ENCODE results near the gene PTPRQ. TPM values are rescaled to one million over a fixed set of nuclear protein-coding genes. Genes with fewer than 3 reads are reported as not detected.

The PTPRQ gene
- total and polyA plus RNA-seq, 8 donors, result 0.29 to 0.92 (median 0.55) TPM; not detected in 5

GRCh38 chr12:80559766-80560165 is 115.7 kb downstream of the PTPRQ start:
- TF ChIP-seq, protein P1, sequence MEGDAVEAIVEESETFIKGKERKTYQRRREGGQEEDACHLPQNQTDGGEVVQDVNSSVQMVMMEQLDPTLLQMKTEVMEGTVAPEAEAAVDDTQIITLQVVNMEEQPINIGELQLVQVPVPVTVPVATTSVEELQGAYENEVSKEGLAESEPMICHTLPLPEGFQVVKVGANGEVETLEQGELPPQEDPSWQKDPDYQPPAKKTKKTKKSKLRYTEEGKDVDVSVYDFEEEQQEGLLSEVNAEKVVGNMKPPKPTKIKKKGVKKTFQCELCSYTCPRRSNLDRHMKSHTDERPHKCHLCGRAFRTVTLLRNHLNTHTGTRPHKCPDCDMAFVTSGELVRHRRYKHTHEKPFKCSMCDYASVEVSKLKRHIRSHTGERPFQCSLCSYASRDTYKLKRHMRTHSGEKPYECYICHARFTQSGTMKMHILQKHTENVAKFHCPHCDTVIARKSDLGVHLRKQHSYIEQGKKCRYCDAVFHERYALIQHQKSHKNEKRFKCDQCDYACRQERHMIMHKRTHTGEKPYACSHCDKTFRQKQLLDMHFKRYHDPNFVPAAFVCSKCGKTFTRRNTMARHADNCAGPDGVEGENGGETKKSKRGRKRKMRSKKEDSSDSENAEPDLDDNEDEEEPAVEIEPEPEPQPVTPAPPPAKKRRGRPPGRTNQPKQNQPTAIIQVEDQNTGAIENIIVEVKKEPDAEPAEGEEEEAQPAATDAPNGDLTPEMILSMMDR (IDR thresholded peaks at IDR 0.05), result no peak
- no peak for TF ChIP-seq EP300 (IDR thresholded peaks at IDR 0.05)
- no peak for TF ChIP-seq POLR2AphosphoS5 (IDR thresholded peaks at IDR 0.05)
- TF ChIP-seq POLR2A (IDR thresholded peaks at IDR 0.05), result no peak
- H3K4me1 ChIP-seq, result peaks cover 0 to 1% (median under 1%) of the 10 kb centered on the region in 4 donors
- WGBS, 5 donors, result 58 to 76% (median 67%) methylated on average over 1 of the region's 1 CpG
- no peaks in the 10 kb centered on the region for H3K36me3 ChIP-seq
- no peaks in the 10 kb centered on the region for H3K27me3 ChIP-seq
- H3K9me3 ChIP-seq, result no peaks in the 10 kb centered on the region
- intact Hi-C loops (cut with DNase I; ENCODE audit: low total_unique reads), result no loop called here
- H3K4me3 ChIP-seq, result no peak overlapping the region
- DNase-seq, result no peak
- H3K27ac ChIP-seq, result no peak overlapping the region

- Histone ChIP-seq H3K36me3 (no peaks in the 10 kb centered on the region), H3K27me3 (no peaks in the 10 kb centered on the region), H3K27ac (no peak overlapping the region), H3K4me1 (peaks cover 0 to 9% (median 2%) of the 10 kb centered on the region in 4 donors), H3K9me3 (peaks cover 0 to 3% (median 0%) of the 10 kb centered on the region in 4 donors), H3K4me3 (no peak overlapping the region)
- TF ChIP-seq POLR2AphosphoS5 (IDR thresholded peaks at IDR 0.05), result no peak
- TF ChIP-seq, protein P1 (IDR thresholded peaks at IDR 0.05), result no peak
- TF ChIP-seq EP300 (IDR thresholded peaks at IDR 0.05), result no peak
- TF ChIP-seq POLR2A (IDR thresholded peaks at IDR 0.05), result no peak
- intact Hi-C loops (cut with DNase I; ENCODE audit: low total_unique reads), result no loop called here
- peak in 1 of 2 donors; percentile 63 for DNase-seq
- WGBS, 5 donors, result 15 to 27% (median 21%) methylated on average over 2 of the region's 2 CpGs
Measured at GRCh38 chr12:80565271-80565670, 121.2 kb downstream of the PTPRQ start.

DNA sequence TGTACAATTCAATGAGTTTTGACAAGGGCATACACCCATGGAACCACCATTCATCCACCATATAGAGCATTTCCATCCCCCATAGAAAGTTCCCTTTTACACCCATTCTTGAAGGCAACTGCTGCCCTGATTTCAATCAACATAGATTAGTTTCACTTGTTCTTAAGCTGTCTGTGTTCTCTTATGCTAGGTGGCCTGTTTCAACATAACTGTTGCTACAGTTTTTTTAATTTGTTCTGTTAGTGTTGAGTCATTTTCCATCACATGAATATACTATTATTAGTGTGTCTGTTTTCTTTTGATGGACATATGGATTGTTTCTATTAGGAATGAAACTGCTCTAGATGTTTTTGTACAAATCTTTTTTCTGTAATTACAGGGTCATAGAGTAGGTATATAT is 123.4 kb downstream of the PTPRQ start:
- no peak overlapping the region for H3K27ac ChIP-seq
- H3K4me3 ChIP-seq, result no peak overlapping the region
- no peak for DNase-seq
- no peak for TF ChIP-seq EP300 (IDR thresholded peaks at IDR 0.05)
- TF ChIP-seq, protein P1 (IDR thresholded peaks at IDR 0.05), result no peak
- TF ChIP-seq POLR2A (IDR thresholded peaks at IDR 0.05), result no peak
- TF ChIP-seq POLR2AphosphoS5 (IDR thresholded peaks at IDR 0.05), result no peak
- intact Hi-C loops (cut with DNase I; ENCODE audit: low total_unique reads), result no loop called here
- no peaks in the 10 kb centered on the region for H3K36me3 ChIP-seq
- H3K4me1 ChIP-seq, result peaks cover 0 to 9% (median 2%) of the 10 kb centered on the region in 4 donors
- H3K27me3 ChIP-seq, result no peaks in the 10 kb centered on the region
- H3K9me3 ChIP-seq, result peaks cover 0 to 8% (median 3%) of the 10 kb centered on the region in 4 donors

- no peaks in the 10 kb centered on the region for H3K36me3 ChIP-seq
- TF ChIP-seq POLR2AphosphoS5 (IDR thresholded peaks at IDR 0.05), result no peak
- TF ChIP-seq, protein P1 (IDR thresholded peaks at IDR 0.05), result no peak
- TF ChIP-seq POLR2A (IDR thresholded peaks at IDR 0.05), result no peak
- no peak for TF ChIP-seq EP300 (IDR thresholded peaks at IDR 0.05)
- DNase-seq, result no peak
- H3K4me1 ChIP-seq, result no peaks in the 10 kb centered on the region
- 52 to 65% (median 63%) methylated on average over 3 of the region's 3 CpGs for WGBS, 5 donors
- no peak overlapping the region for H3K27ac ChIP-seq
- H3K4me3 ChIP-seq, result no peak overlapping the region
- intact Hi-C loops (cut with DNase I; ENCODE audit: low total_unique reads), result no loop called here
- H3K27me3 ChIP-seq, result no peaks in the 10 kb centered on the region
- no peaks in the 10 kb centered on the region for H3K9me3 ChIP-seq
Measured at GRCh38 chr12:80576641-80577418, 132.8 kb downstream of the PTPRQ start.
